Gastrocnemius medialis (tissue), 4 donors: ENCODE measurements around the gene GJD4. TPM values are rescaled to one million over a fixed set of nuclear protein-coding genes. Genes with fewer than 3 reads are reported as not detected.

Experiments
- ATAC-seq, 2 donors: fragments of 150-250 bp; one replicate each; pipeline ENCODE4 v1.9.1; 2016
- DNase-seq, 2 donors: peaks; one replicate each; pipeline ENCODE4 v3.0.0-alpha.2; 2019
- H3K27ac ChIP-seq, 4 donors: fragments of 200-600 bp; sonication (generic); 1 replicate in 1 of 4; 2 replicates in 3 of 4; pipeline ENCODE4 v1.5.1; 2016 to 2018; ENCODE audit warnings: mild to moderate bottlenecking in 2 of 4, moderate library complexity in 1 of 4
- H3K27me3 ChIP-seq, 3 donors: fragments of 200-600 bp; sonication (generic) in 2 of 3; 1 replicate in 1 of 3; 2 replicates in 2 of 3; pipeline versions ENCODE4 v1.5.1 to v1.6.0; 2016 to 2019; ENCODE audit warnings: mild to moderate bottlenecking in 1 of 3, moderate library complexity in 1 of 3
- H3K36me3 ChIP-seq, 2 donors: fragments of 200-600 bp; sonication (generic) in 1 of 2; one replicate each; pipeline ENCODE4 v1.5.1; 2017 to 2018
- H3K4me1 ChIP-seq, 2 donors: fragments of 200-600 bp; sonication (generic) in 1 of 2; one replicate each; pipeline ENCODE4 v1.5.1; 2016 to 2017; ENCODE audit warnings: mild to moderate bottlenecking in 2 of 2
- H3K4me3 ChIP-seq, 4 donors: fragments of 200-600 bp; sonication (generic) in 3 of 4; 1 replicate in 1 of 4; 2 replicates in 3 of 4; pipeline ENCODE4 v1.5.1; 2016 to 2019; ENCODE audit warnings: mild to moderate bottlenecking in 2 of 4
- H3K9me3 ChIP-seq, 3 donors: fragments of 200-600 bp; sonication (generic) in 2 of 3; 1 replicate in 1 of 3; 2 replicates in 2 of 3; pipeline ENCODE4 v1.5.1; 2016 to 2019
- POLR2A ChIP-seq, 2 donors: fragments of 450-650 bp; IDR thresholded peaks; one replicate each; pipeline ENCODE4 v1.6.1; 2017; ENCODE audit warnings: antibody characterized with exemption in 2 of 2, mild to moderate bottlenecking in 2 of 2, moderate library complexity in 2 of 2
- in situ Hi-C, 4 donors: fragments of 200-750 bp; cut with MboI; loops; one replicate each; pipeline versions ENCODE4 v1.15.0 to v1.8.0; 2017; ENCODE audit warnings: low sequenced_read_pairs in 4 of 4
- intact Hi-C: fragments of 100-400 bp; cut with DNase I; formaldehyde crosslinking; loops from one replicate; pipeline ENCODE4 v1.15.1; 2023; ENCODE audit warnings: low total_unique reads
- total RNA-seq, 4 donors: library from RNA; depleted of rRNA; stranded (reverse); fragments of >200 nt; gene quantifications; one replicate each; pipeline versions ENCODE4 v1.1.0 to v1.2.3, GENCODE V29; 2016
- TF ChIP-seq, protein P1 (sequence below), 5 experiments: fragments of 450-650 bp in 3 of 5; fragments of 200-600 bp in 2 of 5; sonication (generic) in 2 of 5; IDR thresholded peaks in 4 of 5; conservative IDR thresholded peaks in 1 of 5; 1 replicate in 4 of 5; 2 replicates in 1 of 5; pipeline ENCODE4 v1.5.1; 2016 to 2019; ENCODE audit warnings: antibody characterized with exemption in 5 of 5, mild to moderate bottlenecking in 3 of 5, moderate library complexity in 3 of 5

GJD4 gene
- total RNA-seq, 4 donors from 2014 or later = not detected

DNA sequence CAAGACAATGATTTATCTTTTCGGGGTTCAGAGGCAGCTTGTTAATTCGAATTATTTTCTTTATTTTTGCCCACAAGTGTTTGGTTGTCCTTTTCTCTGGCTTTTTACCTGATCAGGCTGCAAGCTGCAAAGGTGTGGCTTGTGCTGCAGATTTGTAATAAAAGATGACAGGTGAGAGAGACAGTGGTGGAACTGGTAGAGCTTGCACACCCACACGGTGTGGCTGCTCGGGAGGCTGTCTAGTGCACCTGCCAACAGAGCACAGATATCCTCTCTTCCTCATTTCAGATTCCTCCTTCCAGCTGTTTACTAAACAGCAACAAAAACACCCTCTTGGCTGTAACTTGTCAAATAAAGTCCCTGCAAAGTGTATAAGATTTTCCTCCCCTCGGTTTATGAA, 9.2 kb downstream of the GJD4 start:
- in situ Hi-C loops = no loop called here
- Histone ChIP-seq H3K4me1 (no peaks in the 10 kb centered on the region), H3K9me3 (no peaks in the 10 kb centered on the region), H3K4me3 (no peak overlapping the region), H3K27me3 (peaks cover 3 to 7% (median 5%) of the 10 kb centered on the region in 3 donors), H3K27ac (no peak overlapping the region), H3K36me3 (no peaks in the 10 kb centered on the region)
- TF ChIP-seq, protein P1, sequence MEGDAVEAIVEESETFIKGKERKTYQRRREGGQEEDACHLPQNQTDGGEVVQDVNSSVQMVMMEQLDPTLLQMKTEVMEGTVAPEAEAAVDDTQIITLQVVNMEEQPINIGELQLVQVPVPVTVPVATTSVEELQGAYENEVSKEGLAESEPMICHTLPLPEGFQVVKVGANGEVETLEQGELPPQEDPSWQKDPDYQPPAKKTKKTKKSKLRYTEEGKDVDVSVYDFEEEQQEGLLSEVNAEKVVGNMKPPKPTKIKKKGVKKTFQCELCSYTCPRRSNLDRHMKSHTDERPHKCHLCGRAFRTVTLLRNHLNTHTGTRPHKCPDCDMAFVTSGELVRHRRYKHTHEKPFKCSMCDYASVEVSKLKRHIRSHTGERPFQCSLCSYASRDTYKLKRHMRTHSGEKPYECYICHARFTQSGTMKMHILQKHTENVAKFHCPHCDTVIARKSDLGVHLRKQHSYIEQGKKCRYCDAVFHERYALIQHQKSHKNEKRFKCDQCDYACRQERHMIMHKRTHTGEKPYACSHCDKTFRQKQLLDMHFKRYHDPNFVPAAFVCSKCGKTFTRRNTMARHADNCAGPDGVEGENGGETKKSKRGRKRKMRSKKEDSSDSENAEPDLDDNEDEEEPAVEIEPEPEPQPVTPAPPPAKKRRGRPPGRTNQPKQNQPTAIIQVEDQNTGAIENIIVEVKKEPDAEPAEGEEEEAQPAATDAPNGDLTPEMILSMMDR (IDR thresholded peaks at IDR 0.05 in 4 of 5, conservative IDR thresholded peaks at IDR 0.05 in 1 of 5) = no peak
- TF ChIP-seq POLR2A (IDR thresholded peaks at IDR 0.05) = no peak
- intact Hi-C loops = no loop called here
- no peak for ATAC-seq
- DNase-seq = no peak

DNA sequence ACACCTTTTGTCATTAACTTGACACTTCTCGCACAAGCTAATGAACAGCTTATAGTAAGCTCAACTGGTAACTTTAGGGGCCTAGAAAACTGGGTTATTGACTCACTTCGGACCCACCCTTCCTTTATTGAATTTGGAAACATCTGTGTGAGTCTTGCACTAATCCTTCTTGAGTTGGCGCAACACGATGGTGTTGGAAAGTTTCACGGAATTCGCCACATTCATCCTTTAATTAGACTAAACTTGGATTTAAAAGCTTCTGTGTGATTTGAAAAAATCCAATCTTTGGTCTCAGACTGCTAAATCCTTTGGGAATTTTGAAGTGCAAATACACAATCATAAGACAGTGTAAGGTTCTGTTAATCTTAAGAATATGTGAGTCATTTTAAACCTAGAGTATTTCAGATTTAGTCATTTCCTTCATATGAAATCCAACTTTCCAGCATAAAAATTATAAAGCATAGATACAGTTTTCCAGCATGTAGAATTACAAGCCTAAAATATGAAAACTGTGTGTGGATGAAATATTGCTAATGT, 21.9 kb downstream of the GJD4 start:
- in situ Hi-C loops (no loop called here), intact Hi-C loops (no loop called here)
- ATAC-seq (no peak), DNase-seq (no peak)
- Histone ChIP-seq H3K4me1 (no peaks in the 10 kb centered on the region), H3K9me3 (no peaks in the 10 kb centered on the region), H3K27me3 (no peaks in the 10 kb centered on the region), H3K4me3 (no peak overlapping the region), H3K36me3 (no peaks in the 10 kb centered on the region), H3K27ac (no peak overlapping the region)
- no peak for TF ChIP-seq POLR2A (IDR thresholded peaks at IDR 0.05)
- TF ChIP-seq, protein P1 (IDR thresholded peaks at IDR 0.05 in 4 of 5, conservative IDR thresholded peaks at IDR 0.05 in 1 of 5) = no peak

DNA sequence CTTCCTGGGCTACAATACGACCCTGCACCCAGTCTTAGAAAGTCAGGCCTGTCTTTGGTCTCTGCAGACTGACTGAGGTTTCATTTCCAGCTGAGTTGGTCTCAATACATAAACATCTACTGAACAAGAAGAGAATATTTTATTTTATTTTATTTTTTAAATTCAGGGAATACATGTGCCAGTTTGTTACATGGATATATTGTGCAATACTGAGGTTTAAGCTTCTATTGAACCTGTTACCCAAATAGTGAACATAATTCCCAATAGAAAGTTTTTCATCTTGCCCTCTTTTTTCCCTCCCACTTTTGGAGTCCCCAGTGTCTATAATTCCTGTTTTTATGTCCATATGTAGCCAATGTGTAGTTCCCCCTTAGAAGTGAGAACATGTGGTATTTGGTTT, 26.3 kb downstream of the GJD4 start:
- H3K36me3 ChIP-seq = no peaks in the 10 kb centered on the region
- no peak overlapping the region for H3K27ac ChIP-seq
- in situ Hi-C loops (loop anchor here in 3 of 4 donors (10.0 kb wide), 2 partner anchors 1143 to 1153 kb away; no protein-coding TSS in a partner anchor), intact Hi-C loops (no loop called here)
- no peaks in the 10 kb centered on the region for H3K4me1 ChIP-seq
- DNase-seq (no peak), ATAC-seq (no peak)
- no peak overlapping the region for H3K4me3 ChIP-seq
- no peaks in the 10 kb centered on the region for H3K27me3 ChIP-seq
- H3K9me3 ChIP-seq = no peaks in the 10 kb centered on the region
- no peak for TF ChIP-seq POLR2A (IDR thresholded peaks at IDR 0.05)
- TF ChIP-seq, protein P1 (IDR thresholded peaks at IDR 0.05 in 4 of 5, conservative IDR thresholded peaks at IDR 0.05 in 1 of 5) = no peak

DNA sequence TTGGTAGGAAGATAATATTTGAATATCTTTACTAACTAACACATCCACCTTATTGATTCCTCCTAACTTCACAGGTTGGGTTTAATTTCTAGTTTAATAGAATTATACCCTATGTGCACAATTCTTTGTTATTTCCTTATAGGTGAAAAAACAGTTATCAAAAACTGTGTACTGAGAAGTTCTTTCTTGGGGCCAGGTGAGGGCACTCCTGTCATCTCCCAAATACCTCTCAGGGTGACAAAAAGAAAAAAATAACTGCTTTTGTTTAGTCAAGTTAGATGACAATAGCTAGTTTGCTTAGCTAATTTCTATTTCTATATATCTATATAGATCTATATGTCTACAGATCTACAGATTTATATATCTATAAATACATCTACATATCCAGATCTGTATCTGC, 26.9 kb downstream of the GJD4 start:
- no peak for DNase-seq
- Histone ChIP-seq H3K27ac (no peak overlapping the region), H3K9me3 (no peaks in the 10 kb centered on the region), H3K27me3 (no peaks in the 10 kb centered on the region), H3K36me3 (no peaks in the 10 kb centered on the region), H3K4me1 (no peaks in the 10 kb centered on the region), H3K4me3 (no peak overlapping the region)
- TF ChIP-seq POLR2A (IDR thresholded peaks at IDR 0.05) = no peak
- TF ChIP-seq, protein P1 (IDR thresholded peaks at IDR 0.05 in 4 of 5, conservative IDR thresholded peaks at IDR 0.05 in 1 of 5) = no peak
- intact Hi-C loops (no loop called here), in situ Hi-C loops (loop anchor here in 3 of 4 donors (10.0 kb wide), 2 partner anchors 1143 to 1153 kb away; no protein-coding TSS in a partner anchor)
- ATAC-seq = no peak
